OCI-LY3 (cell line): ENCODE results near the gene SMYD2.

Experiments used
- H2AFZ ChIP-seq: fragments of 200-600, 300-600 bp; shearing (Covaris generic); 2 replicates; pipeline ENCODE4 v1.6.0; 2014; ENCODE audit warnings: antibody characterized with exemption, low read depth, low read length
- H3K27ac ChIP-seq: fragments of 200-600, 300-600 bp; sonication (generic); 2 replicates; pipeline ENCODE4 v1.5.1; 2014; ENCODE audit warnings: mild to moderate bottlenecking, low read length, moderate library complexity, mixed read lengths
- H3K27me3 ChIP-seq: fragments of 200-600, 300-600 bp; sonication (generic); 2 replicates; pipeline ENCODE4 v1.6.1; 2014; ENCODE audit warnings: low read depth, low read length, mixed read lengths
- H3K36me3 ChIP-seq: fragments of 200-600, 300-600 bp; sonication (generic); replicated peaks from 2 replicates; pipeline ENCODE3; 2014; ENCODE audit warnings: low read depth, low read length, mixed read lengths
- H3K4me1 ChIP-seq: fragments of 300-600, 200-600 bp; sonication (generic); 2 replicates; pipeline ENCODE4 v1.6.1; 2014; ENCODE audit warnings: low read length, mixed read lengths
- H3K4me2 ChIP-seq: fragments of 200-600, 300-600 bp; sonication (generic); 2 replicates; pipeline ENCODE4 v1.6.1; 2014; ENCODE audit warnings: low read length, mixed read lengths
- H3K4me3 ChIP-seq: fragments of 300-600, 200-600 bp; sonication (generic); 2 replicates; pipeline ENCODE4 v1.5.1; 2014; ENCODE audit warnings: antibody characterized with exemption, mild to moderate bottlenecking, low read length, moderate library complexity
- H3K79me2 ChIP-seq: fragments of 300-600, 200-600 bp; shearing (Covaris generic); 2 replicates; pipeline ENCODE4 v1.6.1; 2014; ENCODE audit warnings: mild to moderate bottlenecking, low read length, mixed read lengths
- H3K9ac ChIP-seq: fragments of 300-600, 200-600 bp; shearing (Covaris generic); 2 replicates; pipeline ENCODE4 v1.6.0; 2014; ENCODE audit warnings: mild to moderate bottlenecking, low read length, moderate library complexity
- H3K9me3 ChIP-seq: fragments of 200-600, 300-600 bp; shearing (Covaris generic); 2 replicates; pipeline ENCODE4 v1.6.1; 2014; ENCODE audit warnings: low read length, mixed read lengths; ENCODE audit not compliant: insufficient read depth
- H4K20me1 ChIP-seq: fragments of 200-600, 300-600 bp; sonication (generic); 2 replicates; pipeline ENCODE4 v1.6.1; 2016; ENCODE audit warnings: low read length, mixed read lengths; ENCODE audit not compliant: insufficient read depth
- EZH2phosphoT487 ChIP-seq: fragments of 200-600 bp; shearing (Covaris generic); IDR thresholded peaks from 2 replicates; pipeline ENCODE4 v1.6.1; 2018; ENCODE audit warnings: antibody characterized with exemption, mixed run types, low read depth
- TF ChIP-seq, protein P1 (sequence below): fragments of 200-600, 300-600 bp; sonication (generic); IDR thresholded peaks from 2 replicates; pipeline ENCODE4 v1.5.1; 2014; ENCODE audit warnings: antibody characterized with exemption, low read length, low read depth

The SMYD2 gene

GRCh38 chr1:214296860-214297745 lies 16.1 kb downstream of the SMYD2 start:
- H2AFZ ChIP-seq, result no peak overlapping the region
- no peaks in the 10 kb centered on the region for H4K20me1 ChIP-seq
- peak overlapping the region; percentile 92 for H3K27ac ChIP-seq
- peaks cover 59% of the 10 kb centered on the region for H3K4me1 ChIP-seq
- no peak for TF ChIP-seq EZH2phosphoT487
- TF ChIP-seq, protein P1, sequence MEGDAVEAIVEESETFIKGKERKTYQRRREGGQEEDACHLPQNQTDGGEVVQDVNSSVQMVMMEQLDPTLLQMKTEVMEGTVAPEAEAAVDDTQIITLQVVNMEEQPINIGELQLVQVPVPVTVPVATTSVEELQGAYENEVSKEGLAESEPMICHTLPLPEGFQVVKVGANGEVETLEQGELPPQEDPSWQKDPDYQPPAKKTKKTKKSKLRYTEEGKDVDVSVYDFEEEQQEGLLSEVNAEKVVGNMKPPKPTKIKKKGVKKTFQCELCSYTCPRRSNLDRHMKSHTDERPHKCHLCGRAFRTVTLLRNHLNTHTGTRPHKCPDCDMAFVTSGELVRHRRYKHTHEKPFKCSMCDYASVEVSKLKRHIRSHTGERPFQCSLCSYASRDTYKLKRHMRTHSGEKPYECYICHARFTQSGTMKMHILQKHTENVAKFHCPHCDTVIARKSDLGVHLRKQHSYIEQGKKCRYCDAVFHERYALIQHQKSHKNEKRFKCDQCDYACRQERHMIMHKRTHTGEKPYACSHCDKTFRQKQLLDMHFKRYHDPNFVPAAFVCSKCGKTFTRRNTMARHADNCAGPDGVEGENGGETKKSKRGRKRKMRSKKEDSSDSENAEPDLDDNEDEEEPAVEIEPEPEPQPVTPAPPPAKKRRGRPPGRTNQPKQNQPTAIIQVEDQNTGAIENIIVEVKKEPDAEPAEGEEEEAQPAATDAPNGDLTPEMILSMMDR, result no peak
- peaks cover 76% of the 10 kb centered on the region for H3K79me2 ChIP-seq
- H3K27me3 ChIP-seq, result no peaks in the 10 kb centered on the region
- H3K4me3 ChIP-seq, result peak overlapping the region; percentile 69
- H3K9ac ChIP-seq, result peak overlapping the region; percentile 80; the same call in 1 of the 2 replicates
- H3K9me3 ChIP-seq, result no peaks in the 10 kb centered on the region
- H3K4me2 ChIP-seq, result peak overlapping the region; percentile 90
- no peaks in the 10 kb centered on the region for H3K36me3 ChIP-seq

DNA sequence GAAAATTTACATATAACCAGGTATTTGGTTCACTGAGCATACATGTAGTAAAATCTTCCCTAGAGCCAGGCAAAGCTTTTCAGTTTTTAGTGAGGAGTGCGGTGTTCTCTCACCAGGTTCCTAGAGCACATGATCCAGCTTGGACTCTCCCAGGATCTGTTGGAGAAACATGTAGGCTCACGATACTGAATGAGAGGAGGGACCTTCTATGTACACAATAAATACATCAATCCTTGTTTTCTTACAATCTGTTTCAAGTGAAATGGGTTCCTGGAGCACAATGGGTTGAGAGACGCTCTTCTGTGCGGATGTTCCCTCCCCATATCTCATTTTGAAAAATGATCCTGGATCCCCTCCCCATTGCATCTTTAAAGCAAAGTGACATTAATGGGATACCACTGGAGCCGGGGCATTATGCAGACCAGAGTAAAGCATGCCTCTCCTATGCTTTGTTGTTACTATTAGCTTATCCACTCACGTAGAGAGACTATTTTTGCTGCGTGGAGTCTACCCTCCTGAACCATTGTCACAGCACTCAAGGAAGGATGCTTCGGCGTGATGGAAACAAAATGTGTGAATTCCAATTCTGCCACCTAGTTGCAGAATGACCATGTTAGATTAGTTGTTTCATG lies 19.3 kb downstream of the SMYD2 start:
- Histone ChIP-seq H3K27ac (no peak overlapping the region), H3K36me3 (peaks cover 3% of the 10 kb centered on the region), H3K4me2 (no peak overlapping the region), H2AFZ (no peak overlapping the region), H3K9me3 (no peaks in the 10 kb centered on the region), H4K20me1 (no peaks in the 10 kb centered on the region), H3K9ac (no peak overlapping the region), H3K27me3 (no peaks in the 10 kb centered on the region), H3K79me2 (peaks cover 68% of the 10 kb centered on the region), H3K4me1 (peaks cover 41% of the 10 kb centered on the region), H3K4me3 (no peak overlapping the region)
- no peak for TF ChIP-seq EZH2phosphoT487
- TF ChIP-seq, protein P1, result no peak

DNA sequence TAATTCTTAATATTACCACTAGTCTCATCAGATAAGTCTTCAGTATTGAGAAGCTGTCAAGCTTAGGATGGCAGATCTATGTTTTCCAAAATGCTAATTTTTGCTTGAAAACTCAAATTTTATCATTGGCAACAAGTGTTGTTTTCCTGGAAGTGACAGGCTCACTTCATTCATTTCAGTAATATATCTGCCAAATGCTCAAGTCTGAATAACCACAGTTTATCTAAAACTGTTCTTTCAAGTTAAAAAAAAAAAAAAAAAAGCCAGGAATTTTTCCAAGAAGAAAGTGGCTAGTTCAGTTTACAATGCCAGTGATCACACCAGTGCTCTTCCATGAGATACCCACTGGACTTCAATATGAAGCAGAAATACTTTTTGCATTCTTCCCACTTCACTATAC lies 20.6 kb downstream of the SMYD2 start:
- no peak overlapping the region for H2AFZ ChIP-seq
- no peak overlapping the region for H3K27ac ChIP-seq
- no peak overlapping the region for H3K4me3 ChIP-seq
- H4K20me1 ChIP-seq, result no peaks in the 10 kb centered on the region
- H3K4me2 ChIP-seq, result no peak overlapping the region
- TF ChIP-seq EZH2phosphoT487, result no peak
- TF ChIP-seq, protein P1, result no peak
- H3K36me3 ChIP-seq, result peaks cover 3% of the 10 kb centered on the region
- no peaks in the 10 kb centered on the region for H3K27me3 ChIP-seq
- H3K9ac ChIP-seq, result no peak overlapping the region
- H3K4me1 ChIP-seq, result peaks cover 29% of the 10 kb centered on the region
- H3K79me2 ChIP-seq, result peaks cover 64% of the 10 kb centered on the region
- no peaks in the 10 kb centered on the region for H3K9me3 ChIP-seq
